Small intestine (tissue), 7 donors: Measurements from ENCODE around the gene MSMB. TPM values are rescaled to one million over a fixed set of nuclear protein-coding genes. Genes with fewer than 3 reads are reported as not detected.
"Not testable (repeated sequence)": the region's sequence is repeated elsewhere in the genome, so short reads cannot be mapped to it uniquely, and the experiment has no call there.

Source experiments
- DNase-seq, 2 donors: peaks; one replicate each; pipeline versions ENCODE4 v3.0.0 to v3.0.0-alpha.2; 2013
- FAIRE-seq: peaks from 2 replicates; lab custom pipeline; 2012; peaks lifted over from hg19 to GRCh38; lab: Jason Lieb, UNC
- H3K27ac ChIP-seq, 3 donors: one replicate each; pipeline ENCODE4 v1.5.1; 2013; ENCODE audit warnings: low read length in 2 of 3, mild to moderate bottlenecking in 2 of 3, control low read depth in 1 of 3, inconsistent platforms in 1 of 3, low read depth in 1 of 3, moderate library complexity in 1 of 3
- H3K27me3 ChIP-seq, 3 donors: one replicate each; pipeline ENCODE4 v1.6.1; 2013; ENCODE audit warnings: low read length in 3 of 3, inconsistent platforms in 1 of 3; ENCODE audit not compliant: control insufficient read depth in 3 of 3, insufficient read depth in 3 of 3
- H3K36me3 ChIP-seq, 3 donors: one replicate each; pipeline ENCODE4 v1.6.1; 2013; ENCODE audit warnings: low read length in 3 of 3, inconsistent platforms in 1 of 3, low read depth in 1 of 3, mild to moderate bottlenecking in 1 of 3, moderate library complexity in 1 of 3; ENCODE audit not compliant: control insufficient read depth in 3 of 3, insufficient read depth in 2 of 3
- H3K4me1 ChIP-seq, 3 donors: one replicate each; pipeline ENCODE4 v1.6.1; 2013; ENCODE audit warnings: low read length in 2 of 3, inconsistent platforms in 1 of 3, low read depth in 1 of 3, mild to moderate bottlenecking in 1 of 3, moderate library complexity in 1 of 3; ENCODE audit not compliant: control insufficient read depth in 3 of 3, insufficient read depth in 2 of 3
- H3K4me3 ChIP-seq, 3 donors: one replicate each; pipeline ENCODE4 v1.5.1; 2013; ENCODE audit warnings: low read length in 3 of 3, control low read depth in 1 of 3, inconsistent platforms in 1 of 3, low read depth in 1 of 3, mild to moderate bottlenecking in 1 of 3, moderate library complexity in 1 of 3
- H3K9me3 ChIP-seq, 2 donors: one replicate each; pipeline ENCODE4 v1.6.1; 2013; ENCODE audit warnings: low read depth in 1 of 2, low read length in 1 of 2; ENCODE audit not compliant: control insufficient read depth in 2 of 2, insufficient read depth in 1 of 2
- WGBS, 3 donors: extraction: QIAGEN DNeasy Blood & Tissue Kit; methylation state at CpG; one replicate each; pipeline ENCODE4 v1.1.7; 2013; 5-methylcytosine and 5-hydroxymethylcytosine counted together
- polyA plus RNA-seq, 4 donors: library from polyadenylated mRNA; stranded (reverse) in 3 of 4; unstranded in 1 of 4; fragments of 200-250 nt in 3 of 4; fragments of 120-200 nt in 1 of 4; gene quantifications; one replicate each; pipeline versions ENCODE4 v1.2.1 to v1.2.3, GENCODE V29; 2013
- donor health status: healthy with polysubstance abuse.
- donor health status: control.
- donor health status: control.
- donor health status: Bipolar disorder and iron deficiency.
- donor health status: healthy.

MSMB gene
- polyA plus RNA-seq, 4 donors: 0.58 to 46.3 (median 1.4) TPM; not detected in 1

- Histone ChIP-seq H3K4me1 (peaks cover 0 to 5% (median 3%) of the 10 kb centered on the region in 3 donors), H3K27me3 (no peaks in the 10 kb centered on the region), H3K27ac (no peak overlapping the region), H3K4me3 (no peak overlapping the region), H3K36me3 (peaks cover 6 to 38% (median 13%) of the 10 kb centered on the region in 3 donors), H3K9me3 (peaks cover 0 to 7% of the 10 kb centered on the region in 2 donors)
- DNase-seq (no peak), FAIRE-seq (no peak)
- WGBS, 3 donors: 88 to 95% (median 92%) methylated on average over 1 of the region's 1 CpG
Measured at GRCh38 chr10:46000538-46000937, 45.5 kb downstream of the MSMB start.

- WGBS, 3 donors: 95 to 99% (median 99%) methylated on average over 5 of the region's 5 CpGs
- not testable (repeated sequence) for H3K27me3 ChIP-seq, FAIRE-seq, H3K4me1 ChIP-seq, H3K9me3 ChIP-seq, H3K4me3 ChIP-seq, H3K27ac ChIP-seq, DNase-seq
- peaks cover 4 to 38% (median 12%) of the 10 kb centered on the region in 3 donors for H3K36me3 ChIP-seq
Measured at GRCh38 chr10:45999955-46000354, 46.1 kb downstream of the MSMB start.

GRCh38 chr10:45997994-45998763 is 47.9 kb downstream of the MSMB start:
- Histone ChIP-seq H3K36me3 (peaks cover 0 to 35% (median 7%) of the 10 kb centered on the region in 3 donors), H3K9me3 (peaks cover 0 to 7% of the 10 kb centered on the region in 2 donors), H3K4me1 (peaks cover 0 to 5% (median 3%) of the 10 kb centered on the region in 3 donors), H3K4me3 (no peak overlapping the region), H3K27ac (no peak overlapping the region), H3K27me3 (no peaks in the 10 kb centered on the region)
- WGBS, 3 donors: 81 to 87% (median 82%) methylated on average over 5 of the region's 5 CpGs
- FAIRE-seq (no peak), DNase-seq (no peak)

- H3K9me3 ChIP-seq: peaks cover 0 to 7% of the 10 kb centered on the region in 2 donors
- peaks cover 0 to 31% (median 7%) of the 10 kb centered on the region in 3 donors for H3K36me3 ChIP-seq
- 94 to 97% (median 96%) methylated on average over 4 of the region's 4 CpGs for WGBS, 3 donors
- no peak overlapping the region for H3K27ac ChIP-seq
- H3K4me1 ChIP-seq: peaks cover 0 to 5% (median 0%) of the 10 kb centered on the region in 3 donors
- no peak overlapping the region for H3K4me3 ChIP-seq
- no peak for FAIRE-seq
- H3K27me3 ChIP-seq: no peaks in the 10 kb centered on the region
- DNase-seq: no peak
Measured at GRCh38 chr10:45997557-45997956, 48.5 kb downstream of the MSMB start.

- H3K9me3 ChIP-seq, H3K27me3 ChIP-seq, H3K4me3 ChIP-seq, H3K36me3 ChIP-seq, FAIRE-seq, H3K4me1 ChIP-seq: not testable (repeated sequence)
- 15 to 65% (median 36%) methylated on average over 3 of the region's 3 CpGs for WGBS, 3 donors
- DNase-seq: peak; percentile 15 to 87
- peak overlapping the region in 1 of 3 donors; percentile 45 for H3K27ac ChIP-seq
Measured at GRCh38 chr10:45985590-45985989, 60.5 kb downstream of the MSMB start.

GRCh38 chr10:45984473-45984872 is 61.6 kb downstream of the MSMB start:
- FAIRE-seq, DNase-seq, H3K4me1 ChIP-seq, H3K36me3 ChIP-seq, H3K4me3 ChIP-seq, H3K9me3 ChIP-seq, H3K27me3 ChIP-seq: not testable (repeated sequence)
- 37 to 64% (median 50%) methylated on average over 2 of the region's 2 CpGs for WGBS, 3 donors
- H3K27ac ChIP-seq: peak overlapping the region in 1 of 3 donors; percentile 22

GRCh38 chr10:45983538-45984186 is 62.4 kb downstream of the MSMB start:
- 40 to 63% (median 51%) methylated on average over 5 of the region's 6 CpGs for WGBS, 3 donors
- H3K9me3 ChIP-seq, H3K27me3 ChIP-seq, H3K4me1 ChIP-seq, FAIRE-seq, H3K4me3 ChIP-seq, H3K36me3 ChIP-seq, H3K27ac ChIP-seq: not testable (repeated sequence)
- peak; percentile 55 to 73 for DNase-seq
